Measurements from ENCODE around the gene KIF13A. TPM values are rescaled to one million over a fixed set of nuclear protein-coding genes. Genes with fewer than 3 reads are reported as not detected.

The KIF13A gene
- total RNA-seq, 2 donors from 2014 or later, result 35.3 to 45.0 TPM

DNA sequence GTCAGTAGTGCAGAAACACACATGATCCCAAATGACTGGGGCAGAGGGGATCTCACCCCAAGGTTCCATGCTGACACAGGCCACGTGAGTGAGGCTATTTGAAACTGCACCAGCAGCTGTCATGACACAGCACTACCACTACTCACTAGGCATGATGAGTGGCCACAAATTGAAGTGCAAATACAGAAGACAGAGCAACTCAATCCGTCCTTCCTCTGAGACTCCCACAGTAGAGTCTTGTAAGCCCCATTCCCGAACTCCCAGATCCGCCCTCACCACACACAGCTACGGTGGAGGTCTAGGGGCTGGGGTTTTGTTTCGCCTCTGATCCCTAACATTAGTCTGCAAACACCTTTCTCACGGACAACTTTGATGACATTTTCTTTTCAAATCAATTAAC is 167.4 kb downstream of the KIF13A start:
- H3K4me1 Mint-ChIP-seq, result peaks cover 7% of the 10 kb centered on the region
- H3K27ac ChIP-seq (ENCODE audit: low read depth, low read length), result no peak overlapping the region

DNA sequence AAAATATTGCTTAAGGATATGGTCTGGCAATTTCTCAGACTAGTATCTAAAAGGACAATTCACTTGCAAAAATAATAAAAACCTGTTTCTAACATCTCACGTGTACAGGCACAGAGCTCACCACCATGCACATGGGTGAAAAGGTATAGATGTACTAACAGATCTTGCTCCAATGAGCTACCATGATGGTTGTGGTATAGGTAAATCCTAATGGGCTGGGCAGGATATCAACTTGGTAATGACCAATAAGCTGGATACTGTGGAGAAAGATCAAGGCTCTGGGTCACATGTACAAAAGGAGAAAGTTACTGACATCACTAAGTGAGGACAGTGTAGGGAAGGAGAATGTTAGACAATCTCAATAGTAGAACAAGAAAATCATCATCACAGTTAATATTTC is 169.7 kb downstream of the KIF13A start:
- Mint-ChIP-seq H3K9me3 (no peaks in the 10 kb centered on the region), H3K27ac (peak overlapping the region; percentile 69), H3K4me1 (peaks cover 7% of the 10 kb centered on the region), H3K4me3 (no peak overlapping the region), H3K27me3 (ENCODE audit: insufficient read depth) (no peaks in the 10 kb centered on the region), H3K36me3 (ENCODE audit: low read depth) (peaks cover 37% of the 10 kb centered on the region)
- peaks cover 4% of the 10 kb centered on the region for H3K4me1 ChIP-seq (ENCODE audit: control insufficient read depth, insufficient read depth, low read length)
- H3K27ac ChIP-seq (ENCODE audit: low read depth, low read length), result no peak overlapping the region
- no peaks in the 10 kb centered on the region for H3K27me3 ChIP-seq (ENCODE audit: control insufficient read depth, insufficient read depth, low read length, poor library complexity, severe bottlenecking)
- no peak overlapping the region for H3K4me3 ChIP-seq (ENCODE audit: low read length)
- peaks cover 35% of the 10 kb centered on the region for H3K36me3 ChIP-seq (ENCODE audit: control insufficient read depth, insufficient read depth, low read length)
- H3K9ac ChIP-seq (ENCODE audit: extremely low read depth, low read length, poor library complexity, severe bottlenecking), result no peak overlapping the region
- H3K9me3 ChIP-seq (ENCODE audit: control insufficient read depth, low read length), result no peaks in the 10 kb centered on the region
- no peak for DNase-seq
- WGBS, 2 experiments (ENCODE audit: insufficient coverage in 1 of 2, insufficient read length in 1 of 2), result 81 to 100% methylated on average over 1 of the region's 1 CpG
- TF ChIP-seq CTCF (conservative IDR thresholded peaks at IDR 0.05), result no peak

More for the DNA sequence above, 167.4 kb downstream of the KIF13A start:
- H3K9ac ChIP-seq (ENCODE audit: extremely low read depth, low read length, poor library complexity, severe bottlenecking), result no peak overlapping the region
- H3K27me3 ChIP-seq (ENCODE audit: control insufficient read depth, insufficient read depth, low read length, poor library complexity, severe bottlenecking), result no peaks in the 10 kb centered on the region
- no peaks in the 10 kb centered on the region for H3K9me3 Mint-ChIP-seq
- DNase-seq, result peak; percentile 61
- H3K27ac Mint-ChIP-seq, result peak overlapping the region; percentile 12
- H3K36me3 ChIP-seq (ENCODE audit: control insufficient read depth, insufficient read depth, low read length), result peaks cover 23% of the 10 kb centered on the region
- no peaks in the 10 kb centered on the region for H3K27me3 Mint-ChIP-seq (ENCODE audit: insufficient read depth)
- 85 to 92% methylated on average over 2 to 7 of the region's 7 CpGs for WGBS, 2 experiments (ENCODE audit: insufficient coverage in 1 of 2, insufficient read length in 1 of 2)
- H3K4me1 ChIP-seq (ENCODE audit: control insufficient read depth, insufficient read depth, low read length), result peaks cover 4% of the 10 kb centered on the region
- H3K36me3 Mint-ChIP-seq (ENCODE audit: low read depth), result peaks cover 27% of the 10 kb centered on the region
- no peak overlapping the region for H3K4me3 Mint-ChIP-seq
- H3K4me3 ChIP-seq (ENCODE audit: low read length), result no peak overlapping the region
- H3K9me3 ChIP-seq (ENCODE audit: control insufficient read depth, low read length), result no peaks in the 10 kb centered on the region
- peak; percentile 9 for TF ChIP-seq CTCF (conservative IDR thresholded peaks at IDR 0.05)

DNA sequence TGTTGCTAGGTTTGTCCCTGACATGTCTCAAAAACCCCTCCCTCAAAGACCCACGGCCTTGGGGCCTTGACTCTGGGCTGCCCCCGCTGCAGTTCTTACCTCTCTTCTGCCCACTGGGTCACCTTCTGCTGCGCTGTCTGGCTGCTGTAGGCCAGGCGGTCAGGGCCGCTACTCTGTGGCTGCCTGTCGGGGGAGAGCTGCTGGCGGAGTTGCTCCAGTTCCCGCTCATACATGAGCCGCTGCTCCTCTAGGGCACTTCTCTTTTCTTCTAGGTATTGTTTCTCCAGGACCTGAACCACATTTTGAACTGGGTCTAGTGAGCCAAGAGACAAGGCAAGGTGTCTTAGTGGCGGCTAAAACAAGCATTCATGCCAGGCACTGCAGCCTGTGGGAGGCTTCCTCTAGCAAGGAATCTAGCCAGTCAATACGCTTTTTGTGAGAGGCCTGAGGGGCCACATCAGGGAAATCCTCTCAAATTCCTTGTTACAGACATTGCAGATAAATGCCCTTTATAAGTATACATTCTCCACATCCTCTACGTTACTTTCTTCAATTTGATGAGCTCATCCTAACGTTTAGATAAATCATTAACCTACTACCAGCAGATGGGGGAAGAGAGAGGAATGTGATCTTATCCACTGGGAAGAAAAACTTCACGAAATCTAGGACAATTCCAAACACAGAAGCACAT is 170.4 kb downstream of the KIF13A start:
- H3K4me3 ChIP-seq (ENCODE audit: low read length), result no peak overlapping the region
- peak; percentile 48 for DNase-seq
- H3K27me3 ChIP-seq (ENCODE audit: control insufficient read depth, insufficient read depth, low read length, poor library complexity, severe bottlenecking), result no peaks in the 10 kb centered on the region
- Mint-ChIP-seq H3K27me3 (ENCODE audit: insufficient read depth) (no peaks in the 10 kb centered on the region), H3K27ac (peak overlapping the region; percentile 69), H3K4me3 (no peak overlapping the region), H3K36me3 (ENCODE audit: low read depth) (peaks cover 39% of the 10 kb centered on the region), H3K4me1 (peaks cover 7% of the 10 kb centered on the region), H3K9me3 (no peaks in the 10 kb centered on the region)
- no peak overlapping the region for H3K27ac ChIP-seq (ENCODE audit: low read depth, low read length)
- no peak for TF ChIP-seq CTCF (conservative IDR thresholded peaks at IDR 0.05)
- peaks cover 37% of the 10 kb centered on the region for H3K36me3 ChIP-seq (ENCODE audit: control insufficient read depth, insufficient read depth, low read length)
- no peak overlapping the region for H3K9ac ChIP-seq (ENCODE audit: extremely low read depth, low read length, poor library complexity, severe bottlenecking)
- H3K4me1 ChIP-seq (ENCODE audit: control insufficient read depth, insufficient read depth, low read length), result peaks cover 4% of the 10 kb centered on the region
- 91 to 98% methylated on average over 11 to 13 of the region's 14 CpGs for WGBS, 2 experiments (ENCODE audit: insufficient coverage in 1 of 2, insufficient read length in 1 of 2)
- no peaks in the 10 kb centered on the region for H3K9me3 ChIP-seq (ENCODE audit: control insufficient read depth, low read length)

All from endodermal cell (in vitro differentiated cells).